Fibroblast of the aortic adventitia (primary cell): ENCODE measurements around the gene CHD9. TPM values are rescaled to one million over a fixed set of nuclear protein-coding genes. Genes with fewer than 3 reads are reported as not detected.
A peak's percentile ranks its signal among the peaks of the same experiment; 100 is the strongest.
"Not testable (repeated sequence)": the region's sequence is repeated elsewhere in the genome, so short reads cannot be mapped to it uniquely, and the experiment has no call there.

Experiments
- DNase-seq: peaks from one replicate; pipeline ENCODE4 v3.0.0-alpha.2; 2010; ENCODE audit warnings: low read depth
- H3K4me3 ChIP-seq: 2 replicates; pipeline ENCODE4 v1.5.1; 2011; ENCODE audit warnings: low read depth, mild to moderate bottlenecking, control low read depth, low read length, moderate library complexity
- CTCF ChIP-seq: IDR thresholded peaks from 2 replicates; pipeline ENCODE4 v1.5.1; 2011; ENCODE audit warnings: mild to moderate bottlenecking, low read length, control low read depth, inconsistent platforms; ENCODE audit not compliant: insufficient read depth
- total RNA-seq: library from RNA; depleted of rRNA; stranded (reverse); fragments of >200 nt; gene quantifications from 2 replicates; pipeline ENCODE4 v1.2.3, GENCODE V29; 2012; ENCODE audit warnings: low replicate concordance

The CHD9 gene
- total RNA-seq, 1 donor: 90.6 TPM

GRCh38 chr16:53258809-53259208 is 204.0 kb downstream of the CHD9 start:
- no peak overlapping the region for H3K4me3 ChIP-seq
- TF ChIP-seq CTCF: no peak
- DNase-seq: no peak

- no peak for TF ChIP-seq CTCF
- no peak for DNase-seq
- H3K4me3 ChIP-seq: no peak overlapping the region
These were observed 206.5 kb downstream of the CHD9 start for GRCh38 chr16:53261276-53261675.

- no peak overlapping the region for H3K4me3 ChIP-seq
- TF ChIP-seq CTCF: no peak
- DNase-seq: no peak
These were observed 207.9 kb downstream of the CHD9 start for GRCh38 chr16:53262645-53263044.

DNA sequence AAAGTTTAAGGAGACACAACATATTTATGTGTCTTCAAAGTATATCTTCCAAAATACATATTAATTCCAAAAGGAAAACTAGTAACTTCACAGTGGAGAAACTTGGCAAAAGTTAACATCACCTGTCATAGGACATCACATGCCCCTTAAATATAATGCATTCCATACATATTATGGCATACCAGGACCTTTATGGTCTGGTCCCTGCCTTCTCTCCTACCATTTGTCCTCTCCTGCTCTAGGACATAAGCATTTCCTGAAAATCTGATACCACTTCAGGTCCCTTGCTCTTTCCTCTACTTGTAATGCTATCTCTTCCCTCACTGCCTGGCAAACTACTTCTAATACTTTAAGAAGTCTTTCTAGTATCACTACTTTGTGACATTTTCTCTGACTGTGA is 211.4 kb downstream of the CHD9 start:
- no peak overlapping the region for H3K4me3 ChIP-seq
- TF ChIP-seq CTCF: no peak
- no peak for DNase-seq

DNA sequence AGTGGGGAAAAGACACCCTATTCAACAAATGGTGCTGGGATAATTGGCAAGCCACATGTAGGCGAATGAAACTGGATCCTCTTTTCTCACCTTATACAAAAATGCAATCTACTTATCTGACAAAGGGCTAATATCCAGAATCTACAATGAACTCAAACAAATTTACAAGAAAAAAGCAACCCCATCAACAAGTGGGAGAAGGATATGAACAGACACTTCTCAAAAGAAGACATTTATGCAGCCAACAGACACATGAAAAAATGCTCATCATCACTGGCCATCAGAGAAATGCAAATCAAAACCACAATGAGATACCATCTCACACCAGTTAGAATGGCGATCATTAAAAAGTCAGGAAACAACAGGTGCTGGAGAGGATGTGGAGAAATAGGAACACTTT is 223.7 kb downstream of the CHD9 start:
- not testable (repeated sequence) for H3K4me3 ChIP-seq, DNase-seq

- no peak for TF ChIP-seq CTCF
- peak; percentile 43 for DNase-seq
- H3K4me3 ChIP-seq: no peak overlapping the region
These were observed 226.5 kb downstream of the CHD9 start for GRCh38 chr16:53281280-53281679.

GRCh38 chr16:53281859-53282258 is 227.1 kb downstream of the CHD9 start:
- no peak for TF ChIP-seq CTCF
- DNase-seq: no peak
- H3K4me3 ChIP-seq: no peak overlapping the region
